Esophagus squamous epithelium (tissue), 5 donors: ENCODE results near the gene GLRA3. TPM values are rescaled to one million over a fixed set of nuclear protein-coding genes. Genes with fewer than 3 reads are reported as not detected.

Experiments
- DNase-seq: peaks from one replicate; lab custom pipeline; 2025; lab: John Stamatoyannopoulos, UW
- H3K27ac ChIP-seq, 4 donors: fragments of 200-600 bp; sonication (generic); one replicate each; pipeline ENCODE4 v1.5.1; 2016 to 2019; ENCODE audit warnings: mild to moderate bottlenecking in 1 of 4
- H3K27me3 ChIP-seq, 4 donors: fragments of 200-600 bp; sonication (generic); 1 replicate in 3 of 4; 2 replicates in 1 of 4; pipeline versions ENCODE4 v1.5.1 to v1.6.0; 2017 to 2021; ENCODE audit warnings: antibody characterized with exemption in 1 of 4
- H3K36me3 ChIP-seq, 3 donors: fragments of 200-600 bp; sonication (generic); one replicate each; pipeline ENCODE4 v1.5.1; 2016 to 2019
- H3K4me1 ChIP-seq, 3 donors: fragments of 200-600 bp; sonication (generic); one replicate each; pipeline ENCODE4 v1.5.1; 2017 to 2019
- H3K4me3 ChIP-seq, 4 donors: fragments of 200-600 bp; sonication (generic); 1 replicate in 3 of 4; 2 replicates in 1 of 4; pipeline ENCODE4 v1.5.1; 2016 to 2019; ENCODE audit warnings: mild to moderate bottlenecking in 2 of 4, moderate library complexity in 1 of 4
- H3K9me3 ChIP-seq, 3 donors: fragments of 200-600 bp; sonication (generic); one replicate each; pipeline ENCODE4 v1.5.1; 2016 to 2019
- CTCF ChIP-seq, 6 experiments: fragments of 450-650 bp in 4 of 6; fragments of 200-600 bp in 2 of 6; sonication (generic) in 2 of 6; IDR thresholded peaks; one replicate each; pipeline ENCODE4 v1.5.1; 2016 to 2019; ENCODE audit warnings: antibody characterized with exemption in 6 of 6, mild to moderate bottlenecking in 4 of 6, moderate library complexity in 4 of 6
- POLR2A ChIP-seq, 4 donors: fragments of 450-650 bp; IDR thresholded peaks; one replicate each; pipeline ENCODE4 v1.6.1; 2017; ENCODE audit warnings: antibody characterized with exemption in 4 of 4, mild to moderate bottlenecking in 4 of 4, moderate library complexity in 3 of 4
- WGBS, 2 donors: methylation state at CpG; one replicate each; pipeline ENCODE4 v1.1.5; 2018; 5-methylcytosine and 5-hydroxymethylcytosine counted together
- intact Hi-C: fragments of 100-400 bp; cut with DNase I; formaldehyde crosslinking; loops from one replicate; pipeline ENCODE4 v1.15.0; 2022
- total RNA-seq, 4 donors: library from RNA; depleted of rRNA; stranded (reverse); fragments of >200 nt; gene quantifications; one replicate each; pipeline ENCODE4 v1.1.0, GENCODE V29; 2016
- donor health status: DM: yes; HTN: yes; CAD: no.

Gene GLRA3
- total RNA-seq, 4 donors from 2014 or later, result not detected

DNA sequence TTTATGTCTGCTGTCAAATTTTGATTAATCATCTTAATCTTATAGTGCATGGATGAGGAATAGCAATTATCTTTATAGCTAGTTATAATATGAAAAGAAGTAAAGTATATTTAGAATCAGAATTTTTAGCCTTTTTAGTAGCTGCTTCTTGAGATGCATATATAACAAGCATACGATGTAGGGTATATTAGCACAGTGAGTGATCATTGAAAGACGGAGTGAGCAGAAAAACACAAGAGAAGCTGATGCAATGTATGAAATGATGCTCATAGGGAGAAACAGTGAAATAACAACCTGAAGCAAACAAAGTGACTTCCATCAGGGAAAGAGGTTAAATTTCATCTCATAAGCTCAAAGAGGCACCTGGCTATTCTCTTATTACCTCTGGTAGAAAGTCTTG lies 77.0 kb downstream of the GLRA3 start:
- H3K27me3 ChIP-seq, result no peaks in the 10 kb centered on the region
- no peak overlapping the region for H3K4me3 ChIP-seq
- DNase-seq, result no peak
- WGBS, 2 donors, result 86 to 90% methylated on average over 2 of the region's 2 CpGs
- intact Hi-C loops, result no loop called here
- no peaks in the 10 kb centered on the region for H3K9me3 ChIP-seq
- no peak for TF ChIP-seq POLR2A (IDR thresholded peaks at IDR 0.05)
- no peak for TF ChIP-seq CTCF (IDR thresholded peaks at IDR 0.05)
- no peaks in the 10 kb centered on the region for H3K4me1 ChIP-seq
- no peak overlapping the region for H3K27ac ChIP-seq
- H3K36me3 ChIP-seq, result no peaks in the 10 kb centered on the region

GRCh38 chr4:174749091-174749490 lies 80.0 kb downstream of the GLRA3 start:
- intact Hi-C loops, result no loop called here
- H3K27ac ChIP-seq, result no peak overlapping the region
- DNase-seq, result no peak
- H3K27me3 ChIP-seq, result no peaks in the 10 kb centered on the region
- peaks cover 0 to 2% (median 0%) of the 10 kb centered on the region in 3 donors for H3K9me3 ChIP-seq
- no peaks in the 10 kb centered on the region for H3K36me3 ChIP-seq
- TF ChIP-seq CTCF (IDR thresholded peaks at IDR 0.05) (no peak), POLR2A (IDR thresholded peaks at IDR 0.05) (no peak)
- no peak overlapping the region for H3K4me3 ChIP-seq
- 74 to 80% methylated on average over 3 of the region's 3 CpGs for WGBS, 2 donors
- no peaks in the 10 kb centered on the region for H3K4me1 ChIP-seq

DNA sequence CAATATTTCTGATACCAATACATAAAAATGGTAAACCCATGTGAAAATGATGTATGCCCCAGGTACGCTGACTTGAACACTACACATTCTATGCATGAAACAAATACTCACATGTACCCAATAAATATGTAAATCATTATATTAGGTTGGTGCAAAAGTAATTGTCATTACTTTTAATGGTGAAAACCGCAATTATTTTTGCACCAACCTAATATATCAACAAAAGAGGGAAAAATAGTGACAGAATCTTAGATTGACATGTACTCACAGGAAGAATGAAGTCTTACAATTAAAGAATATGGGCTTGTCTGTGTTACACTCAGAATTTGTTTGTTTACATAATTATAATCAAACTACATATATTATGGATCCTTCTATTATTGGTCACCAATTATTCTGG lies 82.3 kb downstream of the GLRA3 start:
- Histone ChIP-seq H3K4me3 (no peak overlapping the region), H3K9me3 (peaks cover 0 to 3% (median 0%) of the 10 kb centered on the region in 3 donors), H3K27me3 (no peaks in the 10 kb centered on the region), H3K27ac (no peak overlapping the region), H3K36me3 (no peaks in the 10 kb centered on the region), H3K4me1 (no peaks in the 10 kb centered on the region)
- intact Hi-C loops, result no loop called here
- TF ChIP-seq CTCF (IDR thresholded peaks at IDR 0.05), result no peak
- 66 to 68% methylated on average over 2 of the region's 2 CpGs for WGBS, 2 donors
- no peak for DNase-seq

GRCh38 chr4:174742561-174742960 lies 86.5 kb downstream of the GLRA3 start:
- Histone ChIP-seq H3K4me3 (no peak overlapping the region), H3K9me3 (peaks cover 0 to 3% (median 0%) of the 10 kb centered on the region in 3 donors), H3K4me1 (no peaks in the 10 kb centered on the region), H3K27me3 (no peaks in the 10 kb centered on the region), H3K27ac (no peak overlapping the region), H3K36me3 (no peaks in the 10 kb centered on the region)
- TF ChIP-seq POLR2A (IDR thresholded peaks at IDR 0.05), result no peak
- no peak for TF ChIP-seq CTCF (IDR thresholded peaks at IDR 0.05)
- no peak for DNase-seq
- intact Hi-C loops, result no loop called here

DNA sequence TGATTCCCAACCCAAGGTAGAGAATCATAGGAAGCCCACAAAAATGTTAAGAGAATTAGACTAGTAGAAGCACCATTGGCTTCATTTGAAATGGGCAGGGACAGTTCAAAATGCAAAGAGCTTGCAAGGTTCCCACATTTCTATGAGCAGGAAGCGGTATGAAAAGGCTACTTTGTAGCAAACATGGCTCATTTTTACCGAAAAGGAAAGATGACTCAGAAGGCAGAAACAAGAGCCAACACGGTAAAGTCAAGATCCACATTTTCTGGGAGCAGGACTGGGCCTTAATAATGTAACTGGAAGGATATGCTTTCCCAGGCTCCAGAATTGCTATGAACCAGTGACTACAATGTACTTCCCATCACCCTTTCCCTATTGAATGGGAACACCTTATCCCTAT lies 89.5 kb downstream of the GLRA3 start:
- no peak for TF ChIP-seq CTCF (IDR thresholded peaks at IDR 0.05)
- no peak for TF ChIP-seq POLR2A (IDR thresholded peaks at IDR 0.05)
- Histone ChIP-seq H3K36me3 (no peaks in the 10 kb centered on the region), H3K9me3 (peaks cover 0 to 3% (median 0%) of the 10 kb centered on the region in 3 donors), H3K27ac (no peak overlapping the region), H3K4me1 (no peaks in the 10 kb centered on the region), H3K27me3 (no peaks in the 10 kb centered on the region), H3K4me3 (no peak overlapping the region)
- intact Hi-C loops, result no loop called here
- DNase-seq, result no peak
- WGBS, 2 donors, result 52 to 75% methylated on average over 3 of the region's 3 CpGs
